Measurements from ENCODE around the gene NSFL1C.

DNA sequence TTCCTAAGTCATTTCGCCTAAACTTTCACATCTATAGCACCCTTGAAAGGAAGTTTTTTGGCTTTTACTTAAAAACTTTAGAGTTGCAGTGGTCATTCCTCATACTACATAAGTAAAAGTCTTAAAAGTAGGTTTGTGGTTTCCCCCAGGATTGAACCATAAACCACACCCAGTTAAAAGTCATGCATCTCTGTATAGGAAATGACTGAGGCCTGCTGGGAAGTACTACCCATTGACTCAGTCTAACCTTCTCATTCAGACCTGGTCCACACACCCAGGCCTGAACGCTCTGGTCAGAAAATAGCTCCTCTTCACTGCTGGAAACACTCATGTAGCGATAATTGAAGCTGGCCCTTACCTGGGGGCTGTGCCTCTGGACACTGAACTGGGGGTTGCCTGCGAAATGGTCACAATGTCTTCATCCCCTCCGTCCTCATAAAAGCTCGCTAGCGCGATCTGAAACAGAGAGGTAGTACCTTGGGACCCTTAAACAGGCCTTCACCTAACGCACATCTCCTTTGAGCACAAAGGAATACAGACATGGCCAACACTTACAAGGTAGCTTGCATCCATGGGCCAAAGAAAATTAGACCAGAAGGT, 2.6 kb downstream of the NSFL1C start:
- no peak for TF ChIP-seq NR3C1 (IDR thresholded peaks at IDR 0.05)
- TF ChIP-seq, protein P1, sequence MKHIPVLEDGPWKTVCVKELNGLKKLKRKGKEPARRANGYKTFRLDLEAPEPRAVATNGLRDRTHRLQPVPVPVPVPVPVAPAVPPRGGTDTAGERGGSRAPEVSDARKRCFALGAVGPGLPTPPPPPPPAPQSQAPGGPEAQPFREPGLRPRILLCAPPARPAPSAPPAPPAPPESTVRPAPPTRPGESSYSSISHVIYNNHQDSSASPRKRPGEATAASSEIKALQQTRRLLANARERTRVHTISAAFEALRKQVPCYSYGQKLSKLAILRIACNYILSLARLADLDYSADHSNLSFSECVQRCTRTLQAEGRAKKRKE (CRISPR knock-in tag; IDR thresholded peaks at IDR 0.05; ENCODE audit: low read depth) = no peak
- TF ChIP-seq, protein P2, sequence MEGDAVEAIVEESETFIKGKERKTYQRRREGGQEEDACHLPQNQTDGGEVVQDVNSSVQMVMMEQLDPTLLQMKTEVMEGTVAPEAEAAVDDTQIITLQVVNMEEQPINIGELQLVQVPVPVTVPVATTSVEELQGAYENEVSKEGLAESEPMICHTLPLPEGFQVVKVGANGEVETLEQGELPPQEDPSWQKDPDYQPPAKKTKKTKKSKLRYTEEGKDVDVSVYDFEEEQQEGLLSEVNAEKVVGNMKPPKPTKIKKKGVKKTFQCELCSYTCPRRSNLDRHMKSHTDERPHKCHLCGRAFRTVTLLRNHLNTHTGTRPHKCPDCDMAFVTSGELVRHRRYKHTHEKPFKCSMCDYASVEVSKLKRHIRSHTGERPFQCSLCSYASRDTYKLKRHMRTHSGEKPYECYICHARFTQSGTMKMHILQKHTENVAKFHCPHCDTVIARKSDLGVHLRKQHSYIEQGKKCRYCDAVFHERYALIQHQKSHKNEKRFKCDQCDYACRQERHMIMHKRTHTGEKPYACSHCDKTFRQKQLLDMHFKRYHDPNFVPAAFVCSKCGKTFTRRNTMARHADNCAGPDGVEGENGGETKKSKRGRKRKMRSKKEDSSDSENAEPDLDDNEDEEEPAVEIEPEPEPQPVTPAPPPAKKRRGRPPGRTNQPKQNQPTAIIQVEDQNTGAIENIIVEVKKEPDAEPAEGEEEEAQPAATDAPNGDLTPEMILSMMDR (IDR thresholded peaks at IDR 0.05) = no peak

Measured in A549 (cell line).